Hematopoietic multipotent progenitor cell treated with erythropoietin and hydrocortisone succinate and interleukin-3 and kit ligand, for 4 days (in vitro differentiated cells): ENCODE data around the gene STYK1.
"Not testable (repeated sequence)": the region's sequence is repeated elsewhere in the genome, so short reads cannot be mapped to it uniquely, and the experiment has no call there.

ENCODE experiments used
- DNase-seq: peaks from one replicate; pipeline ENCODE4 v3.0.0-alpha.2; 2015

Gene STYK1

GRCh38 chr12:10688042-10688441 is 14.2 kb upstream of the STYK1 start:
- no peak for DNase-seq

- DNase-seq, result no peak
Observed at GRCh38 chr12:10672231-10672868, 1.5 kb downstream of the STYK1 start.

- DNase-seq, result no peak
Observed at GRCh38 chr12:10669533-10669932, 4.3 kb downstream of the STYK1 start.

GRCh38 chr12:10668526-10668925 is 5.3 kb downstream of the STYK1 start:
- peak; percentile 25 for DNase-seq

GRCh38 chr12:10667581-10667980 is 6.3 kb downstream of the STYK1 start:
- no peak for DNase-seq

GRCh38 chr12:10664499-10664898 is 9.4 kb downstream of the STYK1 start:
- no peak for DNase-seq

GRCh38 chr12:10663869-10664268 is 10.0 kb downstream of the STYK1 start:
- DNase-seq, result no peak

GRCh38 chr12:10661338-10661737 is 12.5 kb downstream of the STYK1 start:
- no peak for DNase-seq

- no peak for DNase-seq
Observed at GRCh38 chr12:10654003-10654402, 19.8 kb downstream of the STYK1 start.

- peak; percentile 32 for DNase-seq
Observed at GRCh38 chr12:10652192-10652591, 21.7 kb downstream of the STYK1 start.

- DNase-seq, result not testable (repeated sequence)
Observed at GRCh38 chr12:10646576-10646975, 27.3 kb downstream of the STYK1 start.

- DNase-seq, result no peak
Observed at GRCh38 chr12:10645910-10646309, 27.9 kb downstream of the STYK1 start.

GRCh38 chr12:10641735-10642500 is 31.9 kb downstream of the STYK1 start:
- no peak for DNase-seq

- DNase-seq, result no peak
Observed at GRCh38 chr12:10638728-10639127, 35.1 kb downstream of the STYK1 start.

GRCh38 chr12:10636611-10637010 is 37.2 kb downstream of the STYK1 start:
- no peak for DNase-seq

- no peak for DNase-seq
Observed at GRCh38 chr12:10636124-10636523, 37.7 kb downstream of the STYK1 start.

GRCh38 chr12:10635306-10635705 is 38.5 kb downstream of the STYK1 start:
- DNase-seq, result peak; percentile 32

- no peak for DNase-seq
Observed at GRCh38 chr12:10634427-10634826, 39.4 kb downstream of the STYK1 start.

GRCh38 chr12:10633541-10633940 is 40.3 kb downstream of the STYK1 start:
- no peak for DNase-seq

- no peak for DNase-seq
Observed at GRCh38 chr12:10632226-10632625, 41.6 kb downstream of the STYK1 start.

GRCh38 chr12:10624605-10625004 is 49.2 kb downstream of the STYK1 start:
- DNase-seq, result no peak

- no peak for DNase-seq
Observed at GRCh38 chr12:10623131-10623530, 50.7 kb downstream of the STYK1 start.

- DNase-seq, result no peak
Observed at GRCh38 chr12:10621278-10621677, 52.6 kb downstream of the STYK1 start.

GRCh38 chr12:10620078-10620779 is 53.6 kb downstream of the STYK1 start:
- no peak for DNase-seq
